ENCODE data around the gene ORC5. TPM values are rescaled to one million over a fixed set of nuclear protein-coding genes. Genes with fewer than 3 reads are reported as not detected.
A peak's percentile ranks its signal among the peaks of the same experiment; 100 is the strongest.

ORC5 gene
- total RNA-seq, result 19.9 TPM

DNA sequence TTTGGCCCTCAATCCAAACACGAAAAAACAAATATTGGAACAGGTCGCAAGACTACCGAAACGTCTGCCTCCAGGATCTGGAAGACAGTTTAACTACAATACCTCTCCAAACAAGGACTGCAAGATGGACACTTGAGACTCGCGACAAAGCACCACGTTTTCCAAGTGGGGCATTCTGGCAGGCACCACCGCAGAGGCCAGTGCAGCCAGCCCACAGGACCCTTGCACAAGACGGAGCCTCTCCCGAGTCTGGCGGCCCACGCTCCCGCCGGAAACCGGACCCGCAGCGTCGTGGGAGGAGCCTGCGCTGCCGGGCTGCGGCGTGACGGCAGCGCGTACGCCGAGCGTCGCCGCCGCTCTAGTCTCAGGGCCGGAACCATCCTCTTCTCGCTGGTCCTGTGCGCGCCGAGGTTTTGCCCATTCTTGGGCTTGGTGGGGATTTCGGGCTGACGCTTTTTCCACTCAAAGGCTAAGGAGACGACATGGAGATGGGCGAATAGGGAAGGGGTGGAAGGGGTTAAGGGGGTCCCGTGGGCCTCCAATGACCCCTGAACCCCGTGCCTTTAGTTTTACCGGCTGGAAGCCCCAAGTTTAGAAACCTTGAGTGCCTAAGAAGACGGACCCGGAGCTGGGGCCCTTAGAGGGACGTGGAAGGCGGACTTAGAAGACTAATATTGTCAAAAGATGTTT is at the start of gene ORC5:
TSS of gene ORC5 (minus strand) at position 283 of the 690 bp plus-strand sequence. CDS start at position 174, 109 bp downstream.
- TF ChIP-seq POLR2AphosphoS5 (IDR thresholded peaks at IDR 0.05; ENCODE audit: insufficient read depth in 1 of 2, low read depth in 1 of 2) (peak in 1 of 2 donors; percentile 86), POLR2A (IDR thresholded peaks at IDR 0.05) (no peak)
- TF ChIP-seq, protein P1, sequence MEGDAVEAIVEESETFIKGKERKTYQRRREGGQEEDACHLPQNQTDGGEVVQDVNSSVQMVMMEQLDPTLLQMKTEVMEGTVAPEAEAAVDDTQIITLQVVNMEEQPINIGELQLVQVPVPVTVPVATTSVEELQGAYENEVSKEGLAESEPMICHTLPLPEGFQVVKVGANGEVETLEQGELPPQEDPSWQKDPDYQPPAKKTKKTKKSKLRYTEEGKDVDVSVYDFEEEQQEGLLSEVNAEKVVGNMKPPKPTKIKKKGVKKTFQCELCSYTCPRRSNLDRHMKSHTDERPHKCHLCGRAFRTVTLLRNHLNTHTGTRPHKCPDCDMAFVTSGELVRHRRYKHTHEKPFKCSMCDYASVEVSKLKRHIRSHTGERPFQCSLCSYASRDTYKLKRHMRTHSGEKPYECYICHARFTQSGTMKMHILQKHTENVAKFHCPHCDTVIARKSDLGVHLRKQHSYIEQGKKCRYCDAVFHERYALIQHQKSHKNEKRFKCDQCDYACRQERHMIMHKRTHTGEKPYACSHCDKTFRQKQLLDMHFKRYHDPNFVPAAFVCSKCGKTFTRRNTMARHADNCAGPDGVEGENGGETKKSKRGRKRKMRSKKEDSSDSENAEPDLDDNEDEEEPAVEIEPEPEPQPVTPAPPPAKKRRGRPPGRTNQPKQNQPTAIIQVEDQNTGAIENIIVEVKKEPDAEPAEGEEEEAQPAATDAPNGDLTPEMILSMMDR (IDR thresholded peaks at IDR 0.05), result no peak
- Histone ChIP-seq H3K36me3 (peaks cover 0 to 10% of the 10 kb centered on the region in 2 donors), H3K27ac (peak within 1 kb of the TSS; percentile 67), H3K9me3 (no peaks in the 10 kb centered on the region), H3K4me1 (peaks cover 25% of the 10 kb centered on the region), H3K4me3 (peak within 1 kb of the TSS; percentile 82 to 84), H3K27me3 (no peaks in the 10 kb centered on the region)
- intact Hi-C loops (cut with DNase I), result no loop called here
- no peak for DNase-seq (ENCODE audit: extremely low spot score in 2 of 2)

DNA sequence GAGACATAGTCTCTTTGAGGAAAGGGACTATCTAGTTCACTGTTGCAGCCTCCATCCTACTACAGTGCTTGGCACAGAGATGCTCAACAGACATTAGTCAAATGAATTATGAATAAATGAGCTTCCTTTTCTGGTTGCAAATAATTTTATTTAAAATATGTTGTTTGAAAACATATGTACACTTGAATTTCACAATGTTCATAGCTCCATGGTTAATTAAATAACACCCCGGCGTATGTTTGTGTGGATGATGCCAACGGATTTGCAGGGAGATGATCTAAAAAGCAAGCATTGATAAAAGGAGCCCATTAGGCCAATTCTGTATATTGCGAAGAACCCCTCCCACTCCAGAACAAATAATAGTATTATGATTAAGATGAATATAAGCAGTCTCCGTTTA is 47.8 kb upstream of the ORC5 start:
- Histone ChIP-seq H3K36me3 (no peaks in the 10 kb centered on the region), H3K27me3 (no peaks in the 10 kb centered on the region), H3K27ac (no peak overlapping the region), H3K4me3 (no peak overlapping the region), H3K9me3 (no peaks in the 10 kb centered on the region), H3K4me1 (no peaks in the 10 kb centered on the region)
- intact Hi-C loops (cut with DNase I), result no loop called here
- no peak for DNase-seq (ENCODE audit: extremely low spot score in 2 of 2)
- TF ChIP-seq, protein P1 (IDR thresholded peaks at IDR 0.05), result no peak
- no peak for TF ChIP-seq POLR2A (IDR thresholded peaks at IDR 0.05)
- no peak for TF ChIP-seq POLR2AphosphoS5 (IDR thresholded peaks at IDR 0.05; ENCODE audit: insufficient read depth in 1 of 2, low read depth in 1 of 2)

GRCh38 chr7:104255194-104255593 is 47.4 kb upstream of the ORC5 start:
- intact Hi-C loops (cut with DNase I), result no loop called here
- no peak overlapping the region for H3K4me3 ChIP-seq
- H3K36me3 ChIP-seq, result no peaks in the 10 kb centered on the region
- H3K4me1 ChIP-seq, result no peaks in the 10 kb centered on the region
- no peak for DNase-seq (ENCODE audit: extremely low spot score in 2 of 2)
- H3K27ac ChIP-seq, result no peak overlapping the region
- TF ChIP-seq POLR2AphosphoS5 (IDR thresholded peaks at IDR 0.05; ENCODE audit: insufficient read depth in 1 of 2, low read depth in 1 of 2) (no peak), POLR2A (IDR thresholded peaks at IDR 0.05) (no peak)
- TF ChIP-seq, protein P1 (IDR thresholded peaks at IDR 0.05), result no peak
- no peaks in the 10 kb centered on the region for H3K9me3 ChIP-seq
- no peaks in the 10 kb centered on the region for H3K27me3 ChIP-seq

GRCh38 chr7:104254696-104255095 is 46.9 kb upstream of the ORC5 start:
- no peak overlapping the region for H3K27ac ChIP-seq
- no peak for DNase-seq (ENCODE audit: extremely low spot score in 2 of 2)
- TF ChIP-seq, protein P1 (IDR thresholded peaks at IDR 0.05), result no peak
- TF ChIP-seq POLR2AphosphoS5 (IDR thresholded peaks at IDR 0.05; ENCODE audit: insufficient read depth in 1 of 2, low read depth in 1 of 2) (no peak), POLR2A (IDR thresholded peaks at IDR 0.05) (no peak)
- no peaks in the 10 kb centered on the region for H3K9me3 ChIP-seq
- no peaks in the 10 kb centered on the region for H3K27me3 ChIP-seq
- H3K4me3 ChIP-seq, result no peak overlapping the region
- no peaks in the 10 kb centered on the region for H3K36me3 ChIP-seq
- H3K4me1 ChIP-seq, result no peaks in the 10 kb centered on the region
- intact Hi-C loops (cut with DNase I), result no loop called here

- intact Hi-C loops (cut with DNase I), result no loop called here
- Histone ChIP-seq H3K27me3 (no peaks in the 10 kb centered on the region), H3K27ac (no peak overlapping the region), H3K9me3 (no peaks in the 10 kb centered on the region), H3K4me3 (no peak overlapping the region), H3K4me1 (no peaks in the 10 kb centered on the region), H3K36me3 (no peaks in the 10 kb centered on the region)
- no peak for TF ChIP-seq POLR2A (IDR thresholded peaks at IDR 0.05)
- TF ChIP-seq, protein P1 (IDR thresholded peaks at IDR 0.05), result no peak
- TF ChIP-seq POLR2AphosphoS5 (IDR thresholded peaks at IDR 0.05; ENCODE audit: insufficient read depth in 1 of 2, low read depth in 1 of 2), result no peak
- DNase-seq (ENCODE audit: extremely low spot score in 2 of 2), result no peak
Observed at GRCh38 chr7:104252409-104253134, 44.8 kb upstream of the ORC5 start.

All from vagina (tissue), 2 donors.